Panc1 (cell line): ENCODE data around the gene NAT16. TPM values are rescaled to one million over a fixed set of nuclear protein-coding genes. Genes with fewer than 3 reads are reported as not detected.

Experiments
- ATAC-seq: fragments of 200-7000 bp; cut with Tn5 transposase; 2 replicates; pipeline ENCODE4 v1.9.1; 2020; ENCODE audit warnings: mild to moderate bottlenecking, moderate library complexity
- BruUV-seq: library from RNA; stranded (reverse); fragments of 400-500 nt; replicated peaks from 2 replicates; lab custom pipeline; 2021; lab: Mats Ljungman, UMichigan
- CTCF ChIA-PET: fragments of 300-600 bp; sonication (Branson Sonifier 250); formaldehyde crosslinking; loops from one replicate; lab custom pipeline; 2022; ENCODE audit warnings: antibody characterized with exemption; lab: Charles Lee
- POLR2A ChIA-PET: fragments of 300-600 bp; sonication (Branson Sonifier 250); formaldehyde crosslinking; loops from one replicate; lab custom pipeline; 2022; ENCODE audit warnings: antibody characterized with exemption; lab: Charles Lee
- DNase-seq: peaks from one replicate; pipeline ENCODE4 v3.0.0-alpha.2; 2010; ENCODE audit warnings: low read depth, low spot score
- H3K27ac ChIP-seq: 2 replicates; pipeline ENCODE4 v1.5.1; 2011; ENCODE audit warnings: mild to moderate bottlenecking, low read length, inconsistent platforms
- H3K27me3 ChIP-seq: fragments of 200-500 bp; sonication (Bioruptor generic); 2 replicates; pipeline ENCODE4 v1.6.0; 2014; ENCODE audit warnings: low read length, inconsistent platforms; ENCODE audit not compliant: control insufficient read depth, insufficient read depth
- H3K36me3 ChIP-seq: fragments of 200-500 bp; sonication (Bioruptor generic); 2 replicates; pipeline ENCODE4 v1.5.1; 2014; ENCODE audit warnings: inconsistent platforms, mild to moderate bottlenecking, low read length, moderate library complexity; ENCODE audit not compliant: control insufficient read depth, insufficient read depth
- H3K4me1 ChIP-seq: 2 replicates; pipeline ENCODE4 v1.5.1; 2011; ENCODE audit warnings: inconsistent platforms, mild to moderate bottlenecking, low read length, moderate library complexity; ENCODE audit not compliant: control insufficient read depth, insufficient read depth
- H3K4me3 ChIP-seq, 2 experiments: 2 replicates each; pipeline ENCODE4 v1.5.1; 2011 to 2012; ENCODE audit warnings: low read depth in 2 of 2, low read length in 2 of 2, mild to moderate bottlenecking in 2 of 2, inconsistent platforms in 1 of 2, moderate library complexity in 1 of 2
- H3K9me3 ChIP-seq: fragments of 200-500 bp; sonication (Bioruptor generic); 2 replicates; pipeline ENCODE4 v1.5.1; 2014; ENCODE audit warnings: low read depth, mild to moderate bottlenecking, inconsistent platforms, low read length, moderate library complexity; ENCODE audit not compliant: control insufficient read depth, insufficient read depth
- CTCF ChIP-seq: fragments of 450-650 bp; IDR thresholded peaks from 2 replicates; pipeline ENCODE4 v1.5.1; 2017; ENCODE audit warnings: mild to moderate bottlenecking
- POLR2AphosphoS5 ChIP-seq: IDR thresholded peaks from 2 replicates; pipeline ENCODE4 v1.6.1; 2012; ENCODE audit warnings: mild to moderate bottlenecking, low read depth, low read length, moderate library complexity
- REST ChIP-seq, 2 experiments: IDR thresholded peaks; 2 replicates each; pipeline ENCODE4 v1.6.1; 2011 to 2012; ENCODE audit warnings: low read depth in 2 of 2, control low read depth in 1 of 2, low read length in 1 of 2, mild to moderate bottlenecking in 1 of 2, moderate library complexity in 1 of 2; ENCODE audit not compliant: insufficient read depth in 1 of 2
- SIN3A ChIP-seq: IDR thresholded peaks from 2 replicates; pipeline ENCODE4 v1.6.1; 2012; ENCODE audit warnings: low read depth, mild to moderate bottlenecking, low read length, moderate library complexity, borderline replicate concordance; ENCODE audit not compliant: insufficient read depth
- TCF7L2 ChIP-seq: IDR thresholded peaks from 2 replicates; pipeline ENCODE4 v1.6.1; 2011; ENCODE audit warnings: mild to moderate bottlenecking, low read depth, low read length, inconsistent platforms
- in situ Hi-C: cut with HindIII; loops from 2 replicates; pipeline ENCODE4 v1.10.0; 2016; ENCODE audit warnings: low sequenced_read_pairs, low pct_unique_long_range_greater_than_20kb
- intact Hi-C: fragments of 100-400 bp; cut with micrococcal nuclease; formaldehyde crosslinking; loops from one replicate; pipeline ENCODE4 v1.10.0; 2022; ENCODE audit not compliant: unreplicated experiment
- total RNA-seq: library from RNA; stranded (reverse); gene quantifications from one replicate; pipeline ENCODE4 v1.2.1, GENCODE V29; 2021; ENCODE audit not compliant: unreplicated experiment

Gene NAT16
- total RNA-seq, 1 experiment from 2014 or later = 0.15 TPM

- no peak for ATAC-seq
- DNase-seq = no peak
- in situ Hi-C loops (no loop called here), intact Hi-C loops (no loop called here)
- H3K27me3 ChIP-seq = no peaks in the 10 kb centered on the region
- ChIA-PET POLR2A (interaction anchor here (0.6 kb wide), 1 partner anchor 152 kb away, joined by 3 read pairs; no protein-coding TSS in a partner anchor), CTCF (no interaction called here)
- no peak overlapping the region for H3K27ac ChIP-seq
- no peak overlapping the region for H3K4me3 ChIP-seq
- TF ChIP-seq SIN3A (no peak), REST (IDR thresholded peaks at IDR 0.05; ENCODE audit: insufficient read depth in 1 of 2, low read depth in 2 of 2, low read length in 1 of 2) (no peak), POLR2AphosphoS5 (no peak), CTCF (no peak), TCF7L2 (no peak)
- no peaks in the 10 kb centered on the region; the same call in 1 of the 2 replicates for H3K36me3 ChIP-seq
- no TSS peak for BruUV-seq
- H3K4me1 ChIP-seq = peaks cover 7% of the 10 kb centered on the region; the same call in 1 of the 2 replicates
- H3K9me3 ChIP-seq = no peaks in the 10 kb centered on the region
Measured at GRCh38 chr7:101212014-101212413, 31.9 kb upstream of the NAT16 start.

DNA sequence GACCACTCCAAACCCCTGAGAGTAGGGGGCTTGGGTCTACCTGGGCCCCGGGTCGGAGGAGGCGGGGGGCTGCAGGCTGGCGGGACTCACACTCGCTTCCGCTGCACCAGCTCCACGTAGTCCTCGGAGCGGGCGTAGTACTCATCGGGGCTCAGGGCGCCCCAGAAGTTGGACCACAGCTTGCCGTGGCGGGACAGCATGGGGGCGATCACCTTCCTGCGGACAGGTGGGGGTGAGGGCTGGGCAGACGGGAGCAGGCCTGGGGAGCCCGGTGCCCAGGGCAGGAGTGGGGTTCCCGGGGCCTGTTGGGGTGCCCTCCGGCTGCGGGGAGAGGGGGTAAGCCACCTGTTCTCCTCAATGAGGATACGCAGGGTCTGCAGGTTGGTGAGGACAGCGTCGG is 31.4 kb upstream of the NAT16 start:
- no peak for ATAC-seq
- no peaks in the 10 kb centered on the region; the same call in 1 of the 2 replicates for H3K36me3 ChIP-seq
- TF ChIP-seq CTCF (no peak), SIN3A (no peak), REST (IDR thresholded peaks at IDR 0.05; ENCODE audit: insufficient read depth in 1 of 2, low read depth in 2 of 2, low read length in 1 of 2) (no peak), TCF7L2 (no peak), POLR2AphosphoS5 (no peak)
- H3K27ac ChIP-seq = no peak overlapping the region
- CTCF ChIA-PET = no interaction called here
- POLR2A ChIA-PET = no interaction called here
- no peaks in the 10 kb centered on the region for H3K27me3 ChIP-seq
- H3K9me3 ChIP-seq = no peaks in the 10 kb centered on the region
- H3K4me3 ChIP-seq = no peak overlapping the region
- in situ Hi-C loops (no loop called here), intact Hi-C loops (no loop called here)
- no peak for DNase-seq
- no TSS peak for BruUV-seq
- peaks cover 7% of the 10 kb centered on the region; the same call in 1 of the 2 replicates for H3K4me1 ChIP-seq
